Activated CD4-positive, alpha-beta memory T cell treated with anti-CD3 and anti-CD28 coated beads for 36 hours (primary cell): ENCODE measurements around the gene ZDHHC7. TPM values are rescaled to one million over a fixed set of nuclear protein-coding genes. Genes with fewer than 3 reads are reported as not detected.

Experiments used
- CTCF ChIA-PET: fragments of 350-600 bp; sonication (Branson Sonifier 250); formaldehyde crosslinking; loops from one replicate; lab custom pipeline; 2021; ENCODE audit warnings: antibody characterized with exemption, inconsistent platforms; lab: Charles Lee
- POLR2A ChIA-PET: fragments of 350-600 bp; sonication (Branson Sonifier 250); formaldehyde crosslinking; loops from one replicate; lab custom pipeline; 2021; ENCODE audit warnings: antibody characterized with exemption; lab: Charles Lee
- DNase-seq: peaks from one replicate; pipeline ENCODE4 v3.0.0-alpha.2; 2020
- H3K27ac Mint-ChIP-seq: one replicate; pipeline ENCODE4 v1.8.0; 2021; ENCODE audit warnings: mixed read lengths
- H3K27me3 Mint-ChIP-seq: one replicate; pipeline ENCODE4 v1.8.0; 2021; ENCODE audit warnings: mixed read lengths
- H3K36me3 Mint-ChIP-seq: one replicate; pipeline ENCODE4 v1.8.0; 2021; ENCODE audit warnings: mixed read lengths
- H3K4me1 Mint-ChIP-seq: one replicate; pipeline ENCODE4 v1.8.0; 2021; ENCODE audit warnings: low read depth, mixed read lengths
- H3K4me3 Mint-ChIP-seq: one replicate; pipeline ENCODE4 v1.8.0; 2021; ENCODE audit warnings: mild to moderate bottlenecking, mixed read lengths
- H3K9me3 Mint-ChIP-seq: one replicate; pipeline ENCODE4 v1.8.0; 2021; ENCODE audit warnings: mixed read lengths
- intact Hi-C: fragments of 100-400 bp; cut with micrococcal nuclease; formaldehyde crosslinking; loops from one replicate; pipeline ENCODE4 v1.15.1; 2023
- total RNA-seq, 2 experiments: library from RNA; stranded (reverse); gene quantifications; one replicate each; pipeline ENCODE4 v1.2.3, GENCODE V29; 2021

The ZDHHC7 gene
- total RNA-seq, 2 experiments from 2014 or later: 23.5 to 25.1 TPM

DNA sequence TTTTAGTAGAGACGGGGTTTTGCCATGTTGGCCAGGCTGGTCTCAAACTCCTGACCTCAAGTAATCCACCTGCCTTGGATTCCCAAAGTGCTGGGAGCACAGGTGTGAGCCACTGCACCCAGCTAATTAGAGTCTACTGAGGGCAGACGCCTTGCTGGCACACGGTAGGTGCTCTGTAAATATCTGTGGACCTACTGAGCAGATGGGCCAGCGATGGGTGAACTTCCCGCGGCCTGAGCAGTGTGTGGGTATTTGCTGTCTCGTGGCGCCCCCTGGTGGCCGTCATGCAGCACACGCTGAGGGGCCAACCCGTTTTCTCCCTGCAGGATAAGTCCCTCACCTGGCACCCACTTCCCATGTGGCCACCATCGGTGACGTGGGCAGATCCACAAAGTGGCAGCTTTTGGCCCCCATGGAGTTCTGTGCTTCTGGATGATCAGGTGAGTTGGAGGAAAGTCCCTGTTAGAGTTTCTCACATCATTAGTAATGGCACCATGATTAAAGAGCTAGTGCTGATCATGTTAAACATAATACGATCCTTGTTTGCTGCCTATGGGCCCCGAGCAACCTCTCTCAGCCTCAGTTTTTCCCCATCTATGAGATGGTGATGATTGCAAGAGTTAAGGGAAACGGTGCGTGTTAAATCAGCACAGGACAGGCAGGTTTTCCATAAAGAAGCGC is 40.7 kb downstream of the ZDHHC7 start:
- POLR2A ChIA-PET: interaction anchor here (1.1 kb wide), 1 partner anchor 216 kb away, joined by 3 read pairs; no protein-coding TSS in a partner anchor
- peaks cover 5% of the 10 kb centered on the region for H3K9me3 Mint-ChIP-seq

DNA sequence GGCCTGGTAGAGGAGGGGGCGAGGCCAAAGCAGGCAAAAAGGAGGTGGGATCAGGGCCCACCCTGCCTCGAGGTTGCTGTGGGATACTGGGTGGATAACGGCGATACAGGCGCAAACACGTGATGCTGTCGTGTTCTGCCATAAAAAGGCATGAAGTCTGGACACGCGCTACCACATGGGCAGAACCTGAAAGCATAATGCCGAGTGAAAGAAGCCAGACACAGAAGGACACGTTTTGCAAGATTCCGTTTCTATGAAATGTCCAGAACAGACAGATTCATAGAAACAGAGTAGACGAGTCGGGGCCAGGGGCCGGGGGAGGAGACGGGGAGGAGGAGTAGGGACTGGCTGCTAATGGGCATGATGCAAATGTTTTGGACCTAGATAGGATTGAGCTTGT is 43.5 kb downstream of the ZDHHC7 start:
- Mint-ChIP-seq H3K27me3 (peaks cover 1% of the 10 kb centered on the region), H3K9me3 (peaks cover 7% of the 10 kb centered on the region), H3K27ac (no peak overlapping the region), H3K4me1 (no peaks in the 10 kb centered on the region), H3K4me3 (no peak overlapping the region), H3K36me3 (no peaks in the 10 kb centered on the region)
- intact Hi-C loops: no loop called here
- CTCF ChIA-PET: interaction anchor here (1.2 to 5.5 kb wide), 5 partner anchors 15 to 229 kb away, joined by 4 to 81 read pairs (median 10); no protein-coding TSS in a partner anchor
- POLR2A ChIA-PET: no interaction called here
- no peak for DNase-seq

More for the DNA sequence above, 40.7 kb downstream of the ZDHHC7 start:
- intact Hi-C loops: loop anchor here (1.0 to 2.0 kb wide), 3 partner anchors 45 to 348 kb away; no protein-coding TSS in a partner anchor
- DNase-seq: peak; percentile 85
- H3K4me1 Mint-ChIP-seq: no peaks in the 10 kb centered on the region
- no peak overlapping the region for H3K27ac Mint-ChIP-seq
- no peaks in the 10 kb centered on the region for H3K27me3 Mint-ChIP-seq
- H3K4me3 Mint-ChIP-seq: no peak overlapping the region
- H3K36me3 Mint-ChIP-seq: peaks cover 9% of the 10 kb centered on the region
- CTCF ChIA-PET: interaction anchor here (0.6 to 5.5 kb wide), 40 partner anchors 9 to 348 kb away, joined by 3 to 81 read pairs (median 4); partner anchors contain the start of genes CIBAR2 and ZDHHC7

DNA sequence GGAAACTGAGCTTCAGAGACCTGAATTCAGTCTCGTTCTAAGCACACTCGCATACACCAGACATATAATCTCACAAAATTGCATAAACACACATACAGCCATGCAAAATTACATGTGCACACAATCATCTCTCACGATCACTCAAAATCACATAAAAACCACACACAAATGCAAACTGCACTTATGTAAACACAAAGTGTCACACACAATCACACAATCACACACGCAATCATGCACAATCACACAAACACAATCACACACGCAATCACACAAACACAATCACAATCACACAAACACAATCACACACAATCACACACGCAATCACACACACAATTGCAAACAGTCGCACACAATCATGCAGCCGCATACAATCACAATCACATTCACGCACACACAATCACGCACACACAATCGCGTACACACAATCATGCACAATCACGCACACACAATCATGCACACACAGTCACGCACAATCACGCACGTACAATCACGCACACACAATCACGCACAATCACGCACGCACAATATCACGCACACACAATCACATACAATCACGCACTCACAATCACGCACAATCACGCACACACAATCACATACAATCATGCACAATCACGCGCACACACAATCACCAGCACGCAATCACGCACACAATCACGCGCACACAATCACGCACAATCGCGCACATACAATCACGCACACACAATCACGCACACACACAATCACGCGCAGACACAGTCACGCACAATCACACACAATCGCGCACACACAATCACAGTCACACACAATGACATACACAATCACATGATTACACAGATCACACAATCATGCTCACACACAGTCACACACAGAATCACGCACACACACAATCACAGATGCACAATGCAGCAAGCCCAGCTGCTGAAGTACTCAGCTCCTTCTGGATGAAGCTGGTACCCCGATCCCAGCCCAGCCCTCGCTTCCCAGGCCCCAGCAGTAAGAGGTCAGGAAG is 45.6 kb downstream of the ZDHHC7 start:
- Mint-ChIP-seq H3K4me3 (no peak overlapping the region), H3K27ac (no peak overlapping the region), H3K4me1 (no peaks in the 10 kb centered on the region), H3K9me3 (peaks cover 7% of the 10 kb centered on the region), H3K36me3 (no peaks in the 10 kb centered on the region), H3K27me3 (peaks cover 1% of the 10 kb centered on the region)
- no peak for DNase-seq
- intact Hi-C loops: no loop called here
- CTCF ChIA-PET: interaction anchor here (0.6 to 1.2 kb wide), 2 partner anchors 13 to 213 kb away, joined by 3 to 4 read pairs; no protein-coding TSS in a partner anchor
- POLR2A ChIA-PET: no interaction called here

DNA sequence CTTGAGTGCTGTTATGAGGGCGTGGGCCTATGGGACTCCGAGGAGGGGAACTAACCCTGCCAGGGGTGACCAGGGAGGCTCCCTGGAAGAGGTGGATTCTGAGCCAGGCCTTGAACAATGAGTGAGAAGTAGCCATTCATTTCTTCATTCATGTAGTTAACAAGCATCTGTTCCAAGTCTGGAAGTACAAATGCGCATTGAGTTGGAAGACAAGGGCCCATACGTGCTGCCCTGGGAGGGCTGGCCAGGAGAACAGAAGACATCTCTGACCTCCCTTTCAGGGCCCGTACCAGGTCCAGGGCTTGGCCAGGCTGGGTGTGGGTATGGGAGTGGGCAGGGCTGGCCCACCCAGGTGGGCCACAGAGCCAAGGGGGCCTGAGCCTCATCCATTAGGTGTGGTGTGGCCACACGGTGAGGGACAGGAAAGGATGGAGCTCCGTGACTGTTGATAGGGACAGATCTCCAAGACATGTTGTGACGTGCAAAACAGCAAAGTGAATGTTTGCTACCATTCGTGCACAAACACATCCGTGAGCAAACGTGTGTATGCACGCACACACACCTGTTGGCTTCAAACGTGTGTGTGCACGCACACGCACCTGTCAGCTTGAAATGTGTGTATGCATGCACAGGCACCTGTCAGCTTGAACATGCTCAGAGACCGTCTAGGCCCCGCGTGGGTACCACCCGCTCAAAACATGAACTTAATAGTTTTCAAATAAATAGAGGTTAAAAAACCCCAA is 46.8 kb downstream of the ZDHHC7 start:
- POLR2A ChIA-PET: no interaction called here
- CTCF ChIA-PET: interaction anchor here (1.2 to 1.3 kb wide), 2 partner anchors 12 to 14 kb away, joined by 3 to 4 read pairs; no protein-coding TSS in a partner anchor
- Mint-ChIP-seq H3K27ac (no peak overlapping the region), H3K36me3 (no peaks in the 10 kb centered on the region), H3K27me3 (peaks cover 1% of the 10 kb centered on the region), H3K4me1 (no peaks in the 10 kb centered on the region), H3K9me3 (peaks cover 7% of the 10 kb centered on the region), H3K4me3 (no peak overlapping the region)
- DNase-seq: no peak
- intact Hi-C loops: no loop called here

DNA sequence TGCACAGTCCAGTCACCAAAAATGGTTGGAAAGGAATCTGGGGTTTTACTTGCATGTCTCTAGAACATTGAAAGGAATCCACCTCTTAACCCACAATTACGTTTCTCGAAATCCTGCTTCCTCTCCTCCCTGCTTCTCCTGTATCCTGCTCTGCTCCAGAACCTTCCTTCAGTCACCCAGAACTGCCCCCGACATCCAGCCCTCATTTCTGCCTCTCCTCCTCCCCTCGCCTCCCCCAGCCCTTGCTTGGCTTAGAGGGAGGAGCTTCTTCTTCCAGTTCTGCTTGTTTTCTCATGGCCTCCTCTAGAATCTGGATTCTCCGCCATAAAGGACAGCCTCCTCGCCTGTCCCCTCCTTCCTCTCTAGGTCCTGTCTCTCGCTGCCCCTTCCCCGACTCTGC is 48.3 kb downstream of the ZDHHC7 start:
- no peaks in the 10 kb centered on the region for H3K36me3 Mint-ChIP-seq
- H3K4me1 Mint-ChIP-seq: no peaks in the 10 kb centered on the region
- peaks cover 1% of the 10 kb centered on the region for H3K27me3 Mint-ChIP-seq
- ChIA-PET POLR2A (no interaction called here), CTCF (interaction anchor here (1.3 to 1.4 kb wide), 4 partner anchors 9 to 897 kb away, joined by 3 to 7 read pairs (median 4); no protein-coding TSS in a partner anchor)
- peaks cover 7% of the 10 kb centered on the region for H3K9me3 Mint-ChIP-seq
- H3K4me3 Mint-ChIP-seq: no peak overlapping the region
- no peak for DNase-seq
- H3K27ac Mint-ChIP-seq: no peak overlapping the region
- intact Hi-C loops: no loop called here

DNA sequence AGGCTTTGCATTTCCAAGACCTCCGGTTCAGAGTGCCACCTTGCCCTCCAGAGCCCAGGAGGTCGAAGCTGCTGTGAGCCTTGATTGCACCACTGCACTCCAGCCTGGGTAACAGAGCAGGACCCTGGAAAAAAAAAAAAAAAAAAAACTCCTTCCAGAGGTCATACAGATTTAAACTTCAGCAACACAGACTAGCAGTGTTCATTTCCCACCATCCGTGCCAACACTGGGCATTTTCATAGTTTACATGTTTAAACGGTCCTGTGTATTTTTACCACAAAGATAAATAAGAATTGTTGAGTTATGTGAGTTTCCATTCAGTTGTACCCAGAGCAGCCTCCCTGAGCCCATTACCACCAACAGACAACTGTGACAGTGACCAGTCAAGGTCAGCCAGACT is 50.4 kb downstream of the ZDHHC7 start:
- H3K4me3 Mint-ChIP-seq: no peak overlapping the region
- CTCF ChIA-PET: interaction anchor here (1.0 kb wide), 1 partner anchor 9 kb away, joined by 3 read pairs; no protein-coding TSS in a partner anchor

DNA sequence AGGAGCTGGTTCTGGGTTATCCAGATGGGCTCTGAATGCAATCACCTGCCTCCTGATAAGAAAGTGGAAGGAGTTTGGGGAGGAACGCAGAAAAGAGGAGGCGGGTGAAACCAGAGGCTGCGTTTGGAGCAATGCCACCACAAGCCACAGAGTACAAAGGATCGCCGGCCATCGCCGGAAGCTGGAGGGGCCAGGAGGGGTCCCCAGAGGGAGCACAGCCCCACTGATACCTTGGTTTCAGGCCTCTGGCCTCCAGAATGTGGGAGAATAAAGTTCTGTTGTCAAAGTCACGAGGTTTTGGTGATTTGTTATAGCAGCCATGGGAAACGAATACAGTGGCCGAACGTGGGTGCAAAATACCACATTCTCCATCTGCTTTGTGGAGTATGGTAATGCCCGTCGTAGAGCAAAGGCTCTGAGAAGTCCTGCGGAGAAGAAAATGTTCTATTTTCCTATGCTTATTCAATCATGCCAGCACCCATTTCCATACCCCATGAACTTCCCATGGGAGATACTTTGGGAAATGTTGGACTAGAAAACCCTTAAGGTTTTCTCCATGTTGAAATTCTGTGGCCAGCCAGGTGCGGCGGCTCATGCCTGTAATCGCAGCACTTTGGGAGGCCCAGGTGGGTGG is 51.4 kb downstream of the ZDHHC7 start:
- H3K4me3 Mint-ChIP-seq: no peak overlapping the region
- POLR2A ChIA-PET: no interaction called here
- CTCF ChIA-PET: interaction anchor here (0.5 kb wide), 1 partner anchor 205 kb away, joined by 3 read pairs; no protein-coding TSS in a partner anchor
- no peaks in the 10 kb centered on the region for H3K4me1 Mint-ChIP-seq
- peaks cover 1% of the 10 kb centered on the region for H3K27me3 Mint-ChIP-seq
- no peak overlapping the region for H3K27ac Mint-ChIP-seq
- DNase-seq: no peak
- no peaks in the 10 kb centered on the region for H3K36me3 Mint-ChIP-seq
- intact Hi-C loops: no loop called here
- no peaks in the 10 kb centered on the region for H3K9me3 Mint-ChIP-seq

More for the DNA sequence above, 50.4 kb downstream of the ZDHHC7 start:
- Mint-ChIP-seq H3K4me1 (no peaks in the 10 kb centered on the region), H3K9me3 (peaks cover 5% of the 10 kb centered on the region), H3K36me3 (no peaks in the 10 kb centered on the region), H3K27ac (no peak overlapping the region), H3K27me3 (peaks cover 1% of the 10 kb centered on the region)
- POLR2A ChIA-PET: no interaction called here
- intact Hi-C loops: no loop called here
- DNase-seq: no peak

DNA sequence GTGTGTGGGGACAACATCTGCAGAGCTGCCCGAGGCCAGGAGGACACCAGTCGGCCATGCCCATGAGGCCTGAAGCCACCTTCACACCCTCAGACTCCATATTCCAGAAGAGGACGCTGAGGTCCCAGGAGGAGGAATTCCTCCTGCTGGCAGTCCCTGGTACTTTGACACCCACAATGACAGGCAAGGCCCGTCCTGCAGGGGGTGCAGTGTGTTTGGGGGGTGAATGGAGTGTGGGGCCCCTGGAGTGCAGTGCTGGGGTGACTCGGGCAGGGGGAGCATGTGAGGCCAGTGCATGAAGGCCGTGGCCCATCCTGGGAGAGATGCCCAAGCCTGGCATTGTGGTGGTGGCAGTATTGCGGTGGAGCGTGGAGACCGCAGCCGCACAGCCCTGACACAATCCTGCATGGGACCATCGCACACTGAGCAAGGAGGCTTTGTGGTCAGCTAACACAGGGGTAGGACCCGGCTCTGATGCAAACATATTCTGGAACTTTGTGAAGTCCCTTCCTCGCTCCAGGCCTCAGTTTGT is 52.2 kb downstream of the ZDHHC7 start:
- H3K27ac Mint-ChIP-seq: no peak overlapping the region
- H3K4me3 Mint-ChIP-seq: no peak overlapping the region
- DNase-seq: no peak
- H3K9me3 Mint-ChIP-seq: no peaks in the 10 kb centered on the region
- POLR2A ChIA-PET: no interaction called here
- H3K27me3 Mint-ChIP-seq: peaks cover 1% of the 10 kb centered on the region
- H3K4me1 Mint-ChIP-seq: no peaks in the 10 kb centered on the region
- intact Hi-C loops: no loop called here
- CTCF ChIA-PET: no interaction called here
- no peaks in the 10 kb centered on the region for H3K36me3 Mint-ChIP-seq

DNA sequence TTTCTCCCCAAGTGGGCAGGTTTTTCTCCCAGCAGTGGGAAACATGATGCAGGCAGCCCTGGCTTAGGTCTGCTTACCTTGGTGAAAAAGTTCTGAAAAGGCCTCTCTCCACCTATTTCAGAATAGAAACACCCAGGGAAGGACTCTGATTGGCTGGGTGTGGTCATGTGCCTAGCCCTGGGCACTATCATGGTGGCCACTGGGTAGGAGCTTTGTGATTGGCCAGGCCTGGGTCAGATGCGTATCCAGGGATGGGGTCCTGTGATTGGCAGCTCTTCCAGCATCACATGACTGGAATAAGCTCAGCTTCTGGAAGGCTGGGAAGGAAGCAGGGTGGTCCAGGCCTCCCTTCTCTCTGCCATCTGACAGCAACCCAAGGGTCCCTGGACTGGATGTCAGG is 53.5 kb downstream of the ZDHHC7 start:
- CTCF ChIA-PET: interaction anchor here (1.1 kb wide), 1 partner anchor 129 kb away, joined by 4 read pairs; no protein-coding TSS in a partner anchor
- no peak overlapping the region for H3K4me3 Mint-ChIP-seq
- DNase-seq: no peak
- no peaks in the 10 kb centered on the region for H3K36me3 Mint-ChIP-seq
- H3K4me1 Mint-ChIP-seq: no peaks in the 10 kb centered on the region
- no peak overlapping the region for H3K27ac Mint-ChIP-seq
- POLR2A ChIA-PET: no interaction called here
- H3K9me3 Mint-ChIP-seq: no peaks in the 10 kb centered on the region
- intact Hi-C loops: no loop called here
- no peaks in the 10 kb centered on the region for H3K27me3 Mint-ChIP-seq

DNA sequence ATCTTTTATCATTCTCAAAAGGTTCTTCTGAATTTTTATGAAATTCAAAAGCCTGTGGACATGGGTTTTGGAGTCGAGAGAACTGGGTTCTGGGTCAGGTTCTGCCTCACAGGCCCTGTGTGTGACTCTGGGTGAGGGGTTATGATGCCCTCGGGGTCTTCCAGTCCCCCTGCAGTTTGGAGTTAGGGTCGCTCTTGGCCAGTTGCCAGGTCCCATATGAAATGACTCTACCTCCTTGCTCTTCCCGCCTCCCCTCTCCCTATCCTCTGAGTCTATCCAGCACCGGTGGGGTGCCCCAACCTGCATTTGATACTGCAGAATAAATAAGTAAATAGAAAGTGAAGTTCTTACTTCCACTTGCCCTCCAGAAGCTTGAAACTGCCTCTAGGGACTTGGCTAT is 54.1 kb downstream of the ZDHHC7 start:
- no peak for DNase-seq
- POLR2A ChIA-PET: no interaction called here
- no peaks in the 10 kb centered on the region for H3K4me1 Mint-ChIP-seq
- H3K27me3 Mint-ChIP-seq: no peaks in the 10 kb centered on the region
- no peaks in the 10 kb centered on the region for H3K9me3 Mint-ChIP-seq
- CTCF ChIA-PET: interaction anchor here (1.1 kb wide), 1 partner anchor 129 kb away, joined by 4 read pairs; no protein-coding TSS in a partner anchor
- H3K27ac Mint-ChIP-seq: no peak overlapping the region
- no peaks in the 10 kb centered on the region for H3K36me3 Mint-ChIP-seq
- intact Hi-C loops: no loop called here
- no peak overlapping the region for H3K4me3 Mint-ChIP-seq

DNA sequence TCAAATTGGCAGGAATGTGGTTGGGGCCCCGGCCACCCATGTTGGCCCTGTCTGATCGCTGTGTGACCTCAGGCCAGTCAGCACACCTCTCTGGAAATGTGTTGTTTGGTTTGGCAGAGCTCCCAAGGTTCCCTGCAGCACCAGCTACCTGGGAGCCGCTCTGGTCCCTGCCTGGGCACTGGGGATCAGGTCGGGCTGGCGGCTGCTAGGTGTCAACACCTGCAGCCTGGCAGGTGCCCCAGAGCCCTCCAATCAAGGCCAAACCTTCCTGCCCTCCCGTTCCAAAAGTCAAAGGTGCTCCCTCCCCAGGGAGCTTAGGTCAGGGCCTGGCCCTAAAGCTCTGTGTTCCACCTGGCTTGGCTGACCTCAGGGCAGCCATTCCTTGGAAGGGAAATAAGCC is 55.9 kb downstream of the ZDHHC7 start:
- H3K27me3 Mint-ChIP-seq: no peaks in the 10 kb centered on the region
- intact Hi-C loops: no loop called here
- POLR2A ChIA-PET: no interaction called here
- H3K4me1 Mint-ChIP-seq: peaks cover 2% of the 10 kb centered on the region
- DNase-seq: no peak
- CTCF ChIA-PET: interaction anchor here (1.9 to 7.7 kb wide), 4 partner anchors 14 to 217 kb away, joined by 5 to 93 read pairs (median 75); no protein-coding TSS in a partner anchor
- no peak overlapping the region for H3K4me3 Mint-ChIP-seq
- no peak overlapping the region for H3K27ac Mint-ChIP-seq
- no peaks in the 10 kb centered on the region for H3K36me3 Mint-ChIP-seq
- H3K9me3 Mint-ChIP-seq: no peaks in the 10 kb centered on the region
